HEK293 (cell line): ENCODE measurements around the gene MORN1.

Source experiments
- CTCF ChIA-PET: fragments of 350-600 bp; formaldehyde crosslinking; extraction: SDS; loops from one replicate; lab custom pipeline; 2021; ENCODE audit warnings: antibody characterized with exemption; lab: Yijun Ruan, JAX
- POLR2A ChIA-PET: fragments of 300-600 bp; formaldehyde crosslinking; extraction: SDS; loops from one replicate; lab custom pipeline; 2020; ENCODE audit warnings: antibody characterized with exemption, inconsistent platforms; lab: Yijun Ruan, JAX
- H3K27ac ChIP-seq: fragments of 200-500 bp; sonication (Bioruptor generic); 2 replicates; pipeline ENCODE4 v1.5.1; 2014; ENCODE audit warnings: low read depth, low read length, control low read depth, inconsistent platforms; ENCODE audit errors: extremely low read depth
- H3K36me3 ChIP-seq, 2 experiments: fragments of 200-500 bp in 1 of 2; sonication (Bioruptor generic) in 1 of 2; 1 replicate in 1 of 2; 2 replicates in 1 of 2; pipeline ENCODE4 v1.5.1; 2014 to 2017; ENCODE audit warnings: inconsistent platforms in 2 of 2, low read length in 2 of 2; ENCODE audit not compliant: control insufficient read depth in 2 of 2, insufficient read depth in 1 of 2
- H3K4me1 ChIP-seq: fragments of 200-500 bp; sonication (Bioruptor generic); 2 replicates; pipeline ENCODE4 v1.5.1; 2014; ENCODE audit warnings: mild to moderate bottlenecking, low read length, inconsistent platforms; ENCODE audit not compliant: control insufficient read depth, insufficient read depth
- H3K4me3 ChIP-seq: 2 replicates; pipeline ENCODE4 v1.5.1; 2011; ENCODE audit warnings: low read depth, mild to moderate bottlenecking, control low read depth, low read length, moderate library complexity
- H3K9me3 ChIP-seq: fragments of 200-500 bp; sonication (Bioruptor generic); 2 replicates; pipeline ENCODE4 v1.5.1; 2014; ENCODE audit warnings: low read depth, low read length, inconsistent platforms; ENCODE audit not compliant: control insufficient read depth, insufficient read depth
- EGR2 ChIP-seq: fragments of 450-650 bp; formaldehyde crosslinking; IDR thresholded peaks from 2 replicates; pipeline ENCODE4 v1.5.1; 2016; ENCODE audit warnings: low read depth, missing biosample characterization, missing genetic modification characterization
- KLF1 ChIP-seq: fragments of 450-650 bp; formaldehyde crosslinking; IDR thresholded peaks from 2 replicates; pipeline ENCODE4 v1.5.1; 2016; ENCODE audit warnings: missing biosample characterization, missing genetic modification characterization
- KLF7 ChIP-seq: fragments of 450-650 bp; formaldehyde crosslinking; IDR thresholded peaks from 2 replicates; pipeline ENCODE4 v1.5.1; 2016; ENCODE audit warnings: missing biosample characterization, missing genetic modification characterization, borderline replicate concordance
- ZNF146 ChIP-seq: fragments of 450-650 bp; formaldehyde crosslinking; IDR thresholded peaks from 2 replicates; pipeline ENCODE4 v1.5.1; 2016; ENCODE audit warnings: missing biosample characterization, missing genetic modification characterization
- ZNF23 ChIP-seq: fragments of 450-650 bp; formaldehyde crosslinking; IDR thresholded peaks from 2 replicates; pipeline ENCODE4 v1.5.1; 2016; ENCODE audit warnings: missing biosample characterization, missing genetic modification characterization, borderline replicate concordance
- ZNF274 ChIP-seq, 2 experiments: fragments of 200-500 bp in 1 of 2; fragments of 450-650 bp in 1 of 2; sonication (Bioruptor generic) in 1 of 2; formaldehyde crosslinking in 1 of 2; IDR thresholded peaks; 2 replicates each; pipeline versions ENCODE4 v1.5.1 to v1.6.1; 2014 to 2016; ENCODE audit warnings: borderline replicate concordance in 1 of 2, inconsistent platforms in 1 of 2, low read length in 1 of 2, missing biosample characterization in 1 of 2, missing genetic modification characterization in 1 of 2
- ZNF76 ChIP-seq: fragments of 450-650 bp; formaldehyde crosslinking; IDR thresholded peaks from 2 replicates; pipeline ENCODE4; 2016; ENCODE audit warnings: low read depth, missing biosample characterization, missing genetic modification characterization, borderline replicate concordance
- ZNF837 ChIP-seq: fragments of 450-650 bp; formaldehyde crosslinking; IDR thresholded peaks from 2 replicates; pipeline ENCODE4 v1.5.1; 2016; ENCODE audit warnings: missing biosample characterization, missing genetic modification characterization
- ZSCAN16 ChIP-seq: fragments of 450-650 bp; formaldehyde crosslinking; IDR thresholded peaks from 2 replicates; pipeline ENCODE4 v1.5.1; 2016; ENCODE audit warnings: missing biosample characterization, missing genetic modification characterization
- TF ChIP-seq, protein P1 (sequence below): sonication (generic); formaldehyde crosslinking; IDR thresholded peaks from 2 replicates; pipeline ENCODE4 v1.8.1; 2022; ENCODE audit warnings: mild to moderate bottlenecking, moderate library complexity, missing genetic modification reagents
- TF ChIP-seq, protein P2 (sequence below): fragments of 450-650 bp; formaldehyde crosslinking; IDR thresholded peaks from 2 replicates; pipeline ENCODE4 v1.5.1; 2016; ENCODE audit warnings: missing biosample characterization, missing genetic modification characterization, borderline replicate concordance
- TF ChIP-seq, protein P3 (sequence below): fragments of 450-650 bp; formaldehyde crosslinking; IDR thresholded peaks from 2 replicates; pipeline ENCODE4 v1.5.1; 2017; ENCODE audit warnings: missing biosample characterization, missing genetic modification characterization
- TF ChIP-seq, protein P4 (sequence below): fragments of 450-650 bp; IDR thresholded peaks from 2 replicates; pipeline ENCODE4 v1.5.1; 2018; ENCODE audit warnings: missing biosample characterization, mild to moderate bottlenecking, missing genetic modification characterization
- TF ChIP-seq, protein P5 (sequence below): fragments of 450-650 bp; formaldehyde crosslinking; IDR thresholded peaks from 2 replicates; pipeline ENCODE4 v1.5.1; 2017; ENCODE audit warnings: missing biosample characterization, missing genetic modification characterization

The MORN1 gene

DNA sequence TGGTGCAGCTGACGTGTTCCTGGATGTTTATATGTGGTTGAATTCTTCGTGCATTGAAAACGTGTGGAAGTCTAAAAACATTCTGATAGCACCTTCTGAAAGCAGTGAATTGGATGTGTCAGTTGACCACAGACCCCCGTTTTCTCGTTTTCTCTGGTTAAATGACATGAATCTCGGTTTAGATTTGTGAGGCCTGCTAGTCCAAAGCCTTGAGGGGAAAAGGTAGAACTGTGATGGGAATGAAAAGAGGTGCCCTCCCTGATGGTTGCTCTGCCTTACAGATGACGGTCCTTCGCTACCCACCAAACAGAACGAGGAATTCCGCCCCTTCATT is 9.2 kb upstream of the MORN1 start:
- POLR2A ChIA-PET: interaction anchor here (1.6 kb wide), 2 partner anchors 9 to 206 kb away, joined by 4 read pairs; partner anchors contain the start of genes FAAP20, MORN1 and RER1
- CTCF ChIA-PET: no interaction called here

DNA sequence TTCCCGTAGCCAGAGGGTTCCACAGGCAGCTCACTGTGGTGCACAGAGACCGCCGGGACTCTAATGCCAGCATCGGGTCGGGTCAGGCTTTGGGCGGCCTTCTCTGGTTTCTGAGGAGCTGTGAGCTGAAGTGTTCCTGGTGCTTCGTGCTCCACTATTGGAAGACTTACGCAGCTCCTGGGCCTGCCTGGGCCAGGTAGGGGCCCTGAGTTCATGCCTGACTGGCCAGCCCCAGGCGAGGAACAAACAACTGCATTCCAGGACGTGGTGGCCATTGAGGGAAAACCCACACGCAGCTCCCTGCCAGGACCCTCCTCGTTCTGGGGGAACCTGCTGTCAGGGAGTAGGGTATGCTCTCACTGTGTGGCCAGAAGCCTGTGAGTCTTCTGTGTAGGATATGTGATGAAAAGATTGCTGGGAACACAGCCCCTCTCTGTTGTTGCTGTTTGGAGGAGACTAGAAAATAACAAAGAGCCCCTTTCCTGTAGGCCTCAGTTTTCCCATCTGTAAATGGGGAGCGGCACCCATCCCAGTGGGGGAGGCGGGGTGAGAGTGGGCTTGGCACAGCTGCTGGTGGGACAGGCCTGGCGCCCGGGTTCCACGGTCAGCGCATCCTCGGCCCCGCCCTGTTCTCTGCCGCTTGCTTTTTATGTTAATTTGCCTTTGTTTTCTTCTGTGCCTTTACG is 8.7 kb upstream of the MORN1 start:
- TF ChIP-seq ZNF274 (IDR thresholded peaks at IDR 0.05; ENCODE audit: low read length) (no peak), ZNF274 (tag by site-specific recombination; IDR thresholded peaks at IDR 0.05; ENCODE audit: borderline replicate concordance) (no peak), ZSCAN16 (tag by site-specific recombination) (no peak), KLF1 (tag by site-specific recombination) (no peak), ZNF146 (tag by site-specific recombination) (no peak), ZNF837 (tag by site-specific recombination) (no peak), KLF7 (tag by site-specific recombination) (no peak), EGR2 (no peak)
- TF ChIP-seq, protein P1, sequence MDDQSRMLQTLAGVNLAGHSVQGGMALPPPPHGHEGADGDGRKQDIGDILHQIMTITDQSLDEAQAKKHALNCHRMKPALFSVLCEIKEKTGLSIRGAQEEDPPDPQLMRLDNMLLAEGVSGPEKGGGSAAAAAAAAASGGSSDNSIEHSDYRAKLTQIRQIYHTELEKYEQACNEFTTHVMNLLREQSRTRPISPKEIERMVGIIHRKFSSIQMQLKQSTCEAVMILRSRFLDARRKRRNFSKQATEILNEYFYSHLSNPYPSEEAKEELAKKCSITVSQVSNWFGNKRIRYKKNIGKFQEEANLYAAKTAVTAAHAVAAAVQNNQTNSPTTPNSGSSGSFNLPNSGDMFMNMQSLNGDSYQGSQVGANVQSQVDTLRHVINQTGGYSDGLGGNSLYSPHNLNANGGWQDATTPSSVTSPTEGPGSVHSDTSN: no peak
- TF ChIP-seq, protein P2, sequence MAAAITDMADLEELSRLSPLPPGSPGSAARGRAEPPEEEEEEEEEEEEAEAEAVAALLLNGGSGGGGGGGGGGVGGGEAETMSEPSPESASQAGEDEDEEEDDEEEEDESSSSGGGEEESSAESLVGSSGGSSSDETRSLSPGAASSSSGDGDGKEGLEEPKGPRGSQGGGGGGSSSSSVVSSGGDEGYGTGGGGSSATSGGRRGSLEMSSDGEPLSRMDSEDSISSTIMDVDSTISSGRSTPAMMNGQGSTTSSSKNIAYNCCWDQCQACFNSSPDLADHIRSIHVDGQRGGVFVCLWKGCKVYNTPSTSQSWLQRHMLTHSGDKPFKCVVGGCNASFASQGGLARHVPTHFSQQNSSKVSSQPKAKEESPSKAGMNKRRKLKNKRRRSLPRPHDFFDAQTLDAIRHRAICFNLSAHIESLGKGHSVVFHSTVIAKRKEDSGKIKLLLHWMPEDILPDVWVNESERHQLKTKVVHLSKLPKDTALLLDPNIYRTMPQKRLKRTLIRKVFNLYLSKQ: no peak
- TF ChIP-seq, protein P3, sequence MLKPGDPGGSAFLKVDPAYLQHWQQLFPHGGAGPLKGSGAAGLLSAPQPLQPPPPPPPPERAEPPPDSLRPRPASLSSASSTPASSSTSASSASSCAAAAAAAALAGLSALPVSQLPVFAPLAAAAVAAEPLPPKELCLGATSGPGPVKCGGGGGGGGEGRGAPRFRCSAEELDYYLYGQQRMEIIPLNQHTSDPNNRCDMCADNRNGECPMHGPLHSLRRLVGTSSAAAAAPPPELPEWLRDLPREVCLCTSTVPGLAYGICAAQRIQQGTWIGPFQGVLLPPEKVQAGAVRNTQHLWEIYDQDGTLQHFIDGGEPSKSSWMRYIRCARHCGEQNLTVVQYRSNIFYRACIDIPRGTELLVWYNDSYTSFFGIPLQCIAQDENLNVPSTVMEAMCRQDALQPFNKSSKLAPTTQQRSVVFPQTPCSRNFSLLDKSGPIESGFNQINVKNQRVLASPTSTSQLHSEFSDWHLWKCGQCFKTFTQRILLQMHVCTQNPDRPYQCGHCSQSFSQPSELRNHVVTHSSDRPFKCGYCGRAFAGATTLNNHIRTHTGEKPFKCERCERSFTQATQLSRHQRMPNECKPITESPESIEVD (tag by site-specific recombination): no peak
- TF ChIP-seq, protein P4, sequence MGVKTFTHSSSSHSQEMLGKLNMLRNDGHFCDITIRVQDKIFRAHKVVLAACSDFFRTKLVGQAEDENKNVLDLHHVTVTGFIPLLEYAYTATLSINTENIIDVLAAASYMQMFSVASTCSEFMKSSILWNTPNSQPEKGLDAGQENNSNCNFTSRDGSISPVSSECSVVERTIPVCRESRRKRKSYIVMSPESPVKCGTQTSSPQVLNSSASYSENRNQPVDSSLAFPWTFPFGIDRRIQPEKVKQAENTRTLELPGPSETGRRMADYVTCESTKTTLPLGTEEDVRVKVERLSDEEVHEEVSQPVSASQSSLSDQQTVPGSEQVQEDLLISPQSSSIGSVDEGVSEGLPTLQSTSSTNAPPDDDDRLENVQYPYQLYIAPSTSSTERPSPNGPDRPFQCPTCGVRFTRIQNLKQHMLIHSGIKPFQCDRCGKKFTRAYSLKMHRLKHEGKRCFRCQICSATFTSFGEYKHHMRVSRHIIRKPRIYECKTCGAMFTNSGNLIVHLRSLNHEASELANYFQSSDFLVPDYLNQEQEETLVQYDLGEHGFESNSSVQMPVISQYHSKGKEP: no peak
- CTCF ChIA-PET: interaction anchor here (0.6 to 1.3 kb wide), 3 partner anchors 18 to 344 kb away, joined by 3 read pairs; partner anchors contain the start of gene FAAP20
- POLR2A ChIA-PET: interaction anchor here (1.6 kb wide), 1 partner anchor 205 kb away, joined by 4 read pairs; the partner anchor contains the start of gene FAAP20
- Histone ChIP-seq H3K9me3 (no peaks in the 10 kb centered on the region), H3K27ac (no peak overlapping the region), H3K4me3 (no peak overlapping the region), H3K36me3 (peaks cover 15 to 98% of the 10 kb centered on the region in 2 experiments), H3K4me1 (no peaks in the 10 kb centered on the region)

More for the DNA sequence above, 9.2 kb upstream of the MORN1 start:
- Histone ChIP-seq H3K4me1 (no peaks in the 10 kb centered on the region), H3K9me3 (no peaks in the 10 kb centered on the region), H3K4me3 (no peak overlapping the region), H3K36me3 (peaks cover 15 to 98% of the 10 kb centered on the region in 2 experiments), H3K27ac (no peak overlapping the region)
- TF ChIP-seq ZNF23 (tag by site-specific recombination): no peak
- TF ChIP-seq ZNF76 (tag by site-specific recombination): no peak
- TF ChIP-seq, protein P5, sequence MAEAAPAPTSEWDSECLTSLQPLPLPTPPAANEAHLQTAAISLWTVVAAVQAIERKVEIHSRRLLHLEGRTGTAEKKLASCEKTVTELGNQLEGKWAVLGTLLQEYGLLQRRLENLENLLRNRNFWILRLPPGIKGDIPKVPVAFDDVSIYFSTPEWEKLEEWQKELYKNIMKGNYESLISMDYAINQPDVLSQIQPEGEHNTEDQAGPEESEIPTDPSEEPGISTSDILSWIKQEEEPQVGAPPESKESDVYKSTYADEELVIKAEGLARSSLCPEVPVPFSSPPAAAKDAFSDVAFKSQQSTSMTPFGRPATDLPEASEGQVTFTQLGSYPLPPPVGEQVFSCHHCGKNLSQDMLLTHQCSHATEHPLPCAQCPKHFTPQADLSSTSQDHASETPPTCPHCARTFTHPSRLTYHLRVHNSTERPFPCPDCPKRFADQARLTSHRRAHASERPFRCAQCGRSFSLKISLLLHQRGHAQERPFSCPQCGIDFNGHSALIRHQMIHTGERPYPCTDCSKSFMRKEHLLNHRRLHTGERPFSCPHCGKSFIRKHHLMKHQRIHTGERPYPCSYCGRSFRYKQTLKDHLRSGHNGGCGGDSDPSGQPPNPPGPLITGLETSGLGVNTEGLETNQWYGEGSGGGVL (tag by site-specific recombination): no peak
